HepG2 (cell line): ENCODE data around the gene ZPR1. TPM values are rescaled to one million over a fixed set of nuclear protein-coding genes. Genes with fewer than 3 reads are reported as not detected.
"Not testable (repeated sequence)": the region's sequence is repeated elsewhere in the genome, so short reads cannot be mapped to it uniquely, and the experiment has no call there.

Source experiments
- ATAC-seq: fragments of 200-7000 bp; cut with Tn5 transposase; 3 replicates; pipeline ENCODE4 v1.9.1; 2020; ENCODE audit warnings: mild to moderate bottlenecking, moderate library complexity
- BruUV-seq: library from RNA; stranded (reverse); fragments of 400-500 nt; replicated peaks from 2 replicates; lab custom pipeline; 2021; lab: Mats Ljungman, UMichigan
- CTCF ChIA-PET: fragments of 300-600 bp; formaldehyde crosslinking; extraction: SDS; loops from one replicate; lab custom pipeline; 2021; ENCODE audit warnings: low total read pairs, inconsistent platforms, low intra/inter-chr PET ratio; lab: Yijun Ruan, JAX
- POLR2A ChIA-PET: fragments of 350-600 bp; sonication (Branson Sonifier 250); formaldehyde crosslinking; loops from one replicate; lab custom pipeline; 2020; ENCODE audit warnings: antibody characterized with exemption, inconsistent platforms; lab: Yijun Ruan, JAX
- DNase-seq: peaks from one replicate; pipeline ENCODE4 v3.0.0-alpha.2; 2015; ENCODE audit warnings: low spot score
- FAIRE-seq: peaks from 3 replicates; lab custom pipeline; 2011; peaks lifted over from hg19 to GRCh38; lab: Jason Lieb, UNC
- H2AFZ ChIP-seq: one replicate; pipeline ENCODE4 v1.6.1; 2011; ENCODE audit warnings: low read length, inconsistent platforms
- H3K27ac ChIP-seq: fragments of 300-600 bp; 3 replicates; pipeline ENCODE4 v1.8.0; 2011; ENCODE audit warnings: mixed run types, mild to moderate bottlenecking, mixed read lengths, low read length, inconsistent platforms; ENCODE audit not compliant: insufficient read depth; ENCODE audit errors: extremely low read length
- H3K27me3 ChIP-seq, 2 experiments: fragments of 200-600 bp in 1 of 2; 2 replicates in 1 of 2; 3 replicates in 1 of 2; pipeline versions ENCODE4 v1.6.0 to v1.8.0; 2011; ENCODE audit warnings: low read length in 2 of 2, mild to moderate bottlenecking in 2 of 2, moderate library complexity in 2 of 2, inconsistent platforms in 1 of 2; ENCODE audit not compliant: insufficient read depth in 2 of 2, control insufficient read depth in 1 of 2
- H3K36me3 ChIP-seq, 2 experiments: fragments of 200-600 bp in 1 of 2; replicated peaks in 1 of 2; 2 replicates in 1 of 2; 3 replicates in 1 of 2; pipeline versions ENCODE4 v1.5.1 to v1.8.0; 2011; ENCODE audit warnings: low read length in 2 of 2, inconsistent platforms in 1 of 2; ENCODE audit not compliant: insufficient read depth in 2 of 2, control insufficient read depth in 1 of 2
- H3K4me1 ChIP-seq: 2 replicates; pipeline ENCODE4 v1.5.1; 2012; ENCODE audit warnings: low read length, inconsistent platforms; ENCODE audit not compliant: insufficient read depth
- H3K4me2 ChIP-seq: 2 replicates; pipeline ENCODE4 v1.6.0; 2011; ENCODE audit warnings: low read depth, low read length, inconsistent platforms
- H3K4me3 ChIP-seq, 3 experiments: fragments of 200-600 bp in 1 of 3; sonication (generic), shearing (Covaris generic) in 1 of 3; replicated peaks in 1 of 3; 2 replicates each; pipeline ENCODE4 v1.5.1; 2011 to 2016; ENCODE audit warnings: low read length in 3 of 3, inconsistent platforms in 2 of 3, low read depth in 2 of 3, mild to moderate bottlenecking in 2 of 3, control low read depth in 1 of 3, mixed read lengths in 1 of 3; ENCODE audit not compliant: insufficient read depth in 1 of 3
- H3K79me2 ChIP-seq: one replicate; pipeline ENCODE4 v1.6.1; 2011; ENCODE audit warnings: low read length, inconsistent platforms; ENCODE audit not compliant: insufficient read depth
- H3K9ac ChIP-seq: 2 replicates; pipeline ENCODE4 v1.6.0; 2011; ENCODE audit warnings: mild to moderate bottlenecking, low read depth, low read length, inconsistent platforms; ENCODE audit not compliant: insufficient read depth
- H3K9me3 ChIP-seq: 2 replicates; pipeline ENCODE4 v1.5.1; 2012; ENCODE audit warnings: mild to moderate bottlenecking, low read length
- H4K20me1 ChIP-seq: 2 replicates; pipeline ENCODE4 v1.6.0; 2011; ENCODE audit warnings: inconsistent platforms, mild to moderate bottlenecking, low read length, moderate library complexity; ENCODE audit not compliant: insufficient read depth
- PREB ChIP-seq: sonication (generic); formaldehyde crosslinking; IDR thresholded peaks from 2 replicates; pipeline ENCODE4 v1.4.0; 2020; ENCODE audit warnings: missing genetic modification reagents
- SATB2 ChIP-seq: sonication (generic); formaldehyde crosslinking; IDR thresholded peaks from 2 replicates; pipeline ENCODE4 v1.5.0; 2020; ENCODE audit warnings: missing genetic modification reagents
- SCMH1 ChIP-seq: sonication (generic); formaldehyde crosslinking; IDR thresholded peaks from 2 replicates; pipeline ENCODE4 v1.9.0; 2021; ENCODE audit warnings: missing genetic modification reagents, mild to moderate bottlenecking, borderline replicate concordance
- SKIL ChIP-seq: sonication (generic); formaldehyde crosslinking; IDR thresholded peaks from 2 replicates; pipeline ENCODE4 v1.8.0; 2022; ENCODE audit warnings: missing genetic modification reagents, mild to moderate bottlenecking, moderate library complexity, borderline replicate concordance
- SP1 ChIP-seq, 2 experiments: fragments of 450-650 bp in 1 of 2; sonication (generic) in 1 of 2; formaldehyde crosslinking in 1 of 2; IDR thresholded peaks; 2 replicates each; pipeline versions ENCODE4 v1.4.0 to v1.6.1; 2016 to 2020; ENCODE audit warnings: missing genetic modification reagents in 1 of 2
- TCF7L2 ChIP-seq: IDR thresholded peaks from 2 replicates; pipeline ENCODE4 v1.6.1; 2011; ENCODE audit warnings: mild to moderate bottlenecking, low read depth, low read length, moderate library complexity
- TEF ChIP-seq: sonication (generic); formaldehyde crosslinking; IDR thresholded peaks from 2 replicates; pipeline ENCODE4 v1.5.0; 2020; ENCODE audit warnings: missing genetic modification reagents
- ZNF747 ChIP-seq: sonication (generic); formaldehyde crosslinking; IDR thresholded peaks from 2 replicates; pipeline ENCODE4 v1.8.1; 2023; ENCODE audit warnings: missing genetic modification reagents, mild to moderate bottlenecking, borderline replicate concordance
- ZNF891 ChIP-seq: sonication (generic); formaldehyde crosslinking; IDR thresholded peaks from 2 replicates; pipeline ENCODE4 v1.5.0; 2020; ENCODE audit warnings: mild to moderate bottlenecking, missing genetic modification reagents
- WGBS: methylation state at CpG from one replicate; pipeline ENCODE4 v1.1.6; 2017; ENCODE audit warnings: low lambda C conversion rate; 5-methylcytosine and 5-hydroxymethylcytosine counted together
- in situ Hi-C: cut with HindIII; loops from 2 replicates; pipeline ENCODE4 v1.10.0; 2017; ENCODE audit warnings: low pct_unique_long_range_greater_than_20kb; ENCODE audit not compliant: extremely low pct_ligation_motif_present
- intact Hi-C: fragments of 100-400 bp; cut with micrococcal nuclease; formaldehyde crosslinking; loops from one replicate; pipeline ENCODE4 v1.10.0; 2022; ENCODE audit not compliant: unreplicated experiment
- polyA plus RNA-seq, 8 experiments: library from polyadenylated mRNA; depleted of rRNA in 3 of 8; stranded (reverse) in 7 of 8; unstranded in 1 of 8; fragments of >200 nt; fragmentation: Illumina TruSeq in 4 of 8; extraction: Trizol in 4 of 8; gene quantifications; 2 replicates each; pipeline versions ENCODE4 v1.2.1 to v1.2.3, GENCODE V29; 2011 to 2016; ENCODE audit warnings: low read depth in 4 of 8, missing spikeins in 1 of 8, mixed read lengths in 1 of 8; ENCODE audit not compliant: insufficient read depth in 1 of 8
- total RNA-seq, 5 experiments: library from RNA; depleted of rRNA; stranded (reverse); fragments of >200 nt; fragmentation: Illumina TruSeq; extraction: Trizol; gene quantifications; 2 replicates each; pipeline ENCODE4 v1.2.3, GENCODE V29; 2016; ENCODE audit warnings: low read depth in 1 of 5

The ZPR1 gene
- total and polyA plus RNA-seq, 2 of the 13 experiments (the other 11 are each of a cell fraction or from before 2014, with no cell fraction given) = 40.0 to 79.3 TPM

GRCh38 chr11:116756044-116756443 lies 31.8 kb downstream of the ZPR1 start:
- H3K27ac ChIP-seq, DNase-seq, BruUV-seq, ATAC-seq, H2AFZ ChIP-seq, H3K4me2 ChIP-seq, CTCF ChIA-PET, H4K20me1 ChIP-seq, intact Hi-C loops, H3K4me1 ChIP-seq, in situ Hi-C loops, H3K9ac ChIP-seq, POLR2A ChIA-PET, FAIRE-seq, H3K9me3 ChIP-seq, H3K27me3 ChIP-seq, H3K4me3 ChIP-seq, H3K79me2 ChIP-seq: not testable (repeated sequence)
- 93% methylated on average over 8 of the region's 8 CpGs for WGBS
- H3K36me3 ChIP-seq = peaks cover 17 to 88% of the 10 kb centered on the region in 2 experiments

GRCh38 chr11:116750070-116750718 lies 37.6 kb downstream of the ZPR1 start:
- no TSS peak for BruUV-seq
- ChIA-PET CTCF (no interaction called here), POLR2A (no interaction called here)
- H3K4me2 ChIP-seq = no peak overlapping the region
- peaks cover 16 to 78% of the 10 kb centered on the region in 2 experiments for H3K36me3 ChIP-seq
- H2AFZ ChIP-seq = no peak overlapping the region
- intact Hi-C loops = no loop called here
- H3K27ac ChIP-seq = no peak overlapping the region
- no peaks in the 10 kb centered on the region for H3K79me2 ChIP-seq
- no peak for FAIRE-seq
- no peak overlapping the region for H3K9ac ChIP-seq
- no peaks in the 10 kb centered on the region for H4K20me1 ChIP-seq
- H3K4me1 ChIP-seq = no peaks in the 10 kb centered on the region
- TF ChIP-seq TEF = no peak
- no peak for TF ChIP-seq SCMH1 (CRISPR knock-in tag)
- TF ChIP-seq PREB = no peak
- TF ChIP-seq SATB2 = no peak
- no peak for TF ChIP-seq TCF7L2
- no peak for TF ChIP-seq SP1 (IDR thresholded peaks at IDR 0.05)
- no peak for TF ChIP-seq SP1 (CRISPR knock-in tag; IDR thresholded peaks at IDR 0.05)
- no peak for TF ChIP-seq SKIL
- no peak for TF ChIP-seq ZNF747 (CRISPR knock-in tag)
- TF ChIP-seq ZNF891 (CRISPR knock-in tag) = no peak
- no peak for ATAC-seq
- no peak for DNase-seq
- H3K9me3 ChIP-seq = no peaks in the 10 kb centered on the region
- 94% methylated on average over 2 of the region's 2 CpGs for WGBS
- in situ Hi-C loops = no loop called here
- H3K4me3 ChIP-seq = no peak overlapping the region
- no peaks in the 10 kb centered on the region for H3K27me3 ChIP-seq
